Activated naive CD8-positive, alpha-beta T cell treated with anti-CD3 and anti-CD28 coated beads, Interleukin-2, amount 50 U/mL, for 16 hours (primary cell): Measurements from ENCODE around the gene FBXW10.
"Not testable (repeated sequence)": the region's sequence is repeated elsewhere in the genome, so short reads cannot be mapped to it uniquely, and the experiment has no call there.

Source experiments
- DNase-seq: peaks from one replicate; pipeline ENCODE4 v3.0.0-alpha.2; 2020; ENCODE audit warnings: low read depth, low spot score

The FBXW10 gene

DNA sequence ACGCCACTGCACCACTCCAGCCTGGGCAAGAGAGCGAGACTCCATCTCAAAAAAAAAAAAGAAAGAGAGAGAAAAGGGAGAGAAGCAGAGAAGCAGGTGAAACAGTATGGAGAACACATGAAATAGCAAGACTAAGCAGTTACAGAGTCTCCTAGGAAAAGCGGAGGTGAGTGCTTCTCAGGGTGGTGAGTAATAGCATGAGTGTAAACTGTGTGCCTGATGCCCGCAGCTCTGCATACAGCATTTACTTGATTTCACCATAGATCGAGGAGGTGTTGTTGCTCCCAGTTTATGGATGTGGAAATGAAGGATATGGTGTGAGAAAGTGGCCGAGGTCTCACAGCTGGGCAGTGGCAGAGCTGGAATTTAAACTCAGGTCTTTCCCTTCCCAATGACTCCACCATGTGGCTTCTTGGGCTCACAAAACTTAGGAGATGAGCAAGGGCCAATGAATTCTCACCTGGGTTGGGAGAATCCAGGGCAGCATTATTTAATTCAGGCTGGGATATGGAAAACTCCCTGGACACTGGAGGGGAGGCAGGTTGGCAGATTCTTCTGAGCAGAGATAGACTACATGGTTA is 10.1 kb downstream of the FBXW10 start:
- not testable (repeated sequence) for DNase-seq

DNA sequence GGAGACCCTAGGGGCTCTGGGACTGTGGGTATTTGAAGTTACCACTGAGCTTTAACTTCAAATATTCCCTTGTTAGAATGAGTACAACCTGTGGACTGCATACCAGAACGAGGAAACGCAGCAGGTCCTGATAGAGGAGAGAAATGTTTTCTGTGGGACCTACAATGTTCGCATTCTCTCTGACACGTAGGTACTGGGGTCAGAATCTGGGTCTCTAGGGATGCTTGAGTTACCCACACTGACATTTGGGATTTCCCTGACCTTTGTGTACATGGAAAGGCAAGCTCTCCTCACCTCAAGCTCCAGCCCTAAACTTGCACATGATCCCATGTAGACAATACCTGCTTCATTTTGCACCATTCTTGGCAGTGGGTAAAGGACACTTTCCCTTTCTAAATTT is 12.1 kb downstream of the FBXW10 start:
- DNase-seq = not testable (repeated sequence)

DNA sequence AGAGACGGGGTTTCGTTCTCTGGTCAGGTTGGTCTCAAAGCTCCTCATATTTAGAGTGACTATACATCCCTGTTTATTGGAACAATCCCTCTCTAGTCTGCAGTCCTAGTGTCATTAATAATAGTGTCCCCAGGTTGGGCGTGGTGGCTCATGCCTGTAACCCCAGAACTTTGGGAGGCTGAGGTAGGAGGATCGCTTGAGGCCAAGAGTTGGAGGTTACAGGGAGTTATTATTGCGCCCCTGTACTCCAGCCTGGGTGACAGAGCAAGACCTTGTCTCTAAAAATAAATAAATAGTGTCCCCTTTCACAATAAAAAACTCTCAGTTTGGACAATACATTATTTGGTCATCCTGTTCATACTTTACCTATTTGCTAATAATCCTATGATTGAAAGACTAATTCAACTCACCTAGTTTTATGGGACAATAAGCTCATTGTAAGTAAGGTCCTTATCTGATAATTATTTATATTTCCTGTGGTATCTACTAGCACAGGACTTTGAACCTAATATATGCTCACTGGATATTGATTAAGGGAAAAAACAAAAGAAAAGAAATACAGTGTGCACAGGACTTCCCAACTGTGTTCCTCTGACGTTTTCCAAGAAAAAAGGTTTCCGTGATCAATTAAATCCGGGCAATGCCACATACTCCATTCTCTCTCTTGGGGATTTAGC is 13.7 kb downstream of the FBXW10 start:
- not testable (repeated sequence) for DNase-seq

DNA sequence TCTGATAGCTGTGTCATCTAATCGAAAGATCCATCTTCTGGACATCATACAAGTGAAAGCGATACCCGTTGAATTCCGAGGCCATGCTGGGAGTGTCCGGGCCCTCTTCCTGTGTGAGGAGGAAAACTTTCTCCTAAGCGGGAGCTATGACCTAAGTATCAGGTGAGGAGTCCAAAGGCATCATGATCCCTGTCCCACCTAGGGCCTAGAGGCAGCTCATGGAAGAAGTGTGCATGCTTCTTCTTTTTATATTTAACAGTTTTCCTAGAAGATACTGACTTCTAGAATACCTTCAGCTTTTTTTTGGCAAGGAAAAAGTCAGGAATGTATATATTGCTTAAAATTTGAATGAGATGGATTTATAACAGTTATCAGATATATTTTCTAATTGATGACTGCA is 14.5 kb downstream of the FBXW10 start:
- not testable (repeated sequence) for DNase-seq

DNA sequence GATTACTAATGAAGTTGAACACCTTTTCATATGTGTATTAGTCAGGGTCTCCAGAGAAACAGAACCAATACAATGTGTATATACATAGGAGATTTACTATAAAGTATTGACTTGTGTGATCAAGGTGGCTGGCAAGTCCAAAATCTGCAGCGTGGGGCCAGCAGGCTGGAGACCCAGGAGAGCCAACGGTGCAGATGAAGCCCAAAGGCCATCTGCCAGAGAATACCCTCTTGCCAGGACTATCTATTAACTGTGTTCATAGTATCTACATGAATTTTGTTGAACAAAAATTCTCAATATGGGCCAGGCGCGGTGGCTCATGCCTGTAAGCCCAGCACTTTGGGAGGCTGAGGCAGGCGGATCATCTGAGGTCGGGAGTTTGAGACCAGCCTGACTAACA is 16.4 kb downstream of the FBXW10 start:
- not testable (repeated sequence) for DNase-seq

DNA sequence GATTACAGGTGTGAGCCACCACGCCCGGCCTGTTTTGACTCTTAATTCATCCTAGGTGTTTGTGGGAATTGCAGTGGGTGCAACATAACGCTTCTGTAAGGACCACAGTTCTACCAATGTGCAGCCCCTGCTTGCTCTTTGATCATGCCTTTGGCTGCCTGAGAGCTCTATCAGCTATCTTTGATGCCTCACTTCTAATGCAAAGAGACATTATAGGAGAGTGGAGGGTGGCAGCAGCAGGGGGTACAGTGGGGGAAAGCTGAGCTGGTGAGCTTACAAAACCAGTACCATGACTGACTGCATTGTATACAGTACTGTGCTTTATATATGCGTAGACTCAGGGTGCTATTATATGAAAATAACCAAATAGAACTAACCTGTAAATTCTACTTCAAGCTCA is 26.7 kb downstream of the FBXW10 start:
- DNase-seq = not testable (repeated sequence)

DNA sequence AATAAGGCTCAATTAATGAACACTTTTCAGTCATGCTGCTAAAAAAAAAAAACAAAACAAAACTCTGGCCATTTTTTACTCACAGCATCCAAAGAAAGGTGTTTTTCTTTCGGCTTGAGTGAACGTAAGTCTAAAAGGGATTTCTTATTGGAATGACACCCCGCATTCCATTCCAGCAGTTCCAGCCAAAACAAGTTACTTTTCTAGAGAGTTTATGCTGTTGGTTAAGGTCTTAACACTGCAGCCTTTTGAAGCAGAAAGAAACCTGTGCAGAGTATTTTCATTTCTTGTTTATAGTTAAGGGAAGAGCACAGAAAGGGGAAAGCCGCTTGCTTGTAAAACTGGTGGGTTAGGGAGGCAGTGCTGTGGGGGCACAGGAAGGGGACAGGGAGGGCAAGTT is 27.2 kb downstream of the FBXW10 start:
- DNase-seq = not testable (repeated sequence)

DNA sequence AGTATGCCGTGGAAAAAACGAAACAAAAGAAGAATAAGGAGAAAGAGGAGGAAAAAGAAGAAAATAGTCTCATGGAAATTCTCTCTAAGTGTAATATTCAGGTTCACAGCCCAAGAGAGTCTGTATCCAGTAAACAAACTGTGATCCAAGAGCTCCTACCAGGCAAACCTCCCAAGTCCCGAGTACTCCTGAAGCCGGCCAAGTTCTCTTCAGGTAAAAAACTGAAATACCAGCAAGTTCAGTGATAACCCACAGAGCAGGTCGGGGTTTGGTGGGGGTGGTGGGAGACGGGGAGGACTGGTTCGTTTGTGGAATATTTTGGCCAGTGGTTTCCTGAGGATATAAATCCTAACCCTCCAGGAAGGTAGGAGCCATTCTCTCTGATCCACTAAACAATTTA is 28.6 kb downstream of the FBXW10 start:
- no peak for DNase-seq

DNA sequence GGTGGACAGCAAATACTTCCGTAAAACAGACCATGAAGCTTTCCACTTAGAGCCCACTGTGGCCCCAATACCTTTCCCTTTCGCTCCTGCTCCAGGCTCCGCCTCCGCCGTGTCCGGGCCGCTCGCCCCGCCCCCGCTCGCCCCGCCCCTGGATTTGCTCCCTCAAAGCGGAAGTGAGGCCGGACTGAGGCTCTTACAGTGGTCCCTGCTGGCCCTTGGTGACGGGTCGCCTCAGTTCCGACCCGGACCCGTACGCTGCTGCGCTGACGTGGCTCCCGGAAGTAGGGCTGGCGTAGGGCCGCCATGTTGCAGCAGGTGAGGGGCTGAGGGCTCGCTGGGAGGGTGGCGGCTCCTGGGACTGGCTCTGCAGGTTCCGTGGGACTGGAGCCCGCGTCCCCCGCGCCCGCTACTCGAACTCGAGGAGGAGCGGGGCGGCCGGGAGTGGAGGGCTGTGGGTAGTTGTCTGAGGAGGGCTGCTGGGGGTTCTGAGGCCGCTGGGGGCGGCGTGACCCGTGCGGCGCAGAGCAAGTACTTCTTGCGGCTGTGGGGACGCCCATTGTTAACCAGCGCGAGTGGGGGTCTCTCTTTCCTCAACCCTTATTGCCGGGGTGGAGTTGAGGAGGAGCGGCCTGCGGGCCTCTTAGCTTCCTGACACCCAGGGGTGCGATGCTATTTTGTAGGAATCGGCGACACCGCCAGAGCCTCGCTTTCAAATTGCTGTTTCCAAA is 37.3 kb downstream of the FBXW10 start, which contains the start of gene TVP23B:
TSS of gene TVP23B (plus strand) at position 193 of the 728 bp plus-strand sequence. CDS start at position 304, 111 bp downstream.
- peak; percentile 96 for DNase-seq

DNA sequence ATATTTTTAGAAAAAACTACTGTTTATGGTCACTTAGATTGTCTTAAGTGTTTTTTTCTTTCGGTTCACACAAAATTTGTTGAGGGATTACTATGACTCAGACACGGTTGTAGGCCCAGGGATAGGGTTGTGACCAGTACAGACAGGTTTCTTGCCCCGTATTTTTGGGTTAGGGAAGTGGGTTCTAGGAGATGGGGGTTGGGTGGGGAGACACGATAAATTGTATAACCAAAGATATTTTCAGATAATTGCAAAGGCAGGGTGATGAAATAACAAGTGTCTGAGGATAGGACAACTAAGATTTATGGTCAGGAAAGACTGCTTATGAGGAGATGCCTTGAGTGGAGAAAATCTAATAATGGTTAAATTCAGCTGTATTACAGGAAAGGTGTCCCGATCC is 38.0 kb downstream of the FBXW10 start:
- not testable (repeated sequence) for DNase-seq

DNA sequence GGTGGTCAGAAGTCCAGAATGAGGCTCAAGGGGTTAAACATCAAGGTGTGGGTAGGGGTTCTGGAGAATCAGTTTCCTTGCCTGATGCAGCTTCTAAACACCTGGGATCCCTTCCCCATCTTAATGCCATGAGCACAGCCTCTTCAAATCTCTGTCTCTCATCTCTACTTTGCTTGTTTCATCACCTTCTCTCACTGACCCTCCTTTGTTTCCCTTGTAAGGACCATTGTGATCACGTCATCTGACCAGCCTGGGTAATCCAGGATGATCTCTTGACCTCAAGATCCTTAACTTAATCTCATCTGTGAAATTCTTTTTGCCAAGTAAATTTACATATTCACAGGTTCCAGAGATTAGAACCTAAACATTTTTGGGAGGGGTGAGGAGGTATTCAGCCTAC is 42.1 kb downstream of the FBXW10 start:
- DNase-seq = not testable (repeated sequence)

DNA sequence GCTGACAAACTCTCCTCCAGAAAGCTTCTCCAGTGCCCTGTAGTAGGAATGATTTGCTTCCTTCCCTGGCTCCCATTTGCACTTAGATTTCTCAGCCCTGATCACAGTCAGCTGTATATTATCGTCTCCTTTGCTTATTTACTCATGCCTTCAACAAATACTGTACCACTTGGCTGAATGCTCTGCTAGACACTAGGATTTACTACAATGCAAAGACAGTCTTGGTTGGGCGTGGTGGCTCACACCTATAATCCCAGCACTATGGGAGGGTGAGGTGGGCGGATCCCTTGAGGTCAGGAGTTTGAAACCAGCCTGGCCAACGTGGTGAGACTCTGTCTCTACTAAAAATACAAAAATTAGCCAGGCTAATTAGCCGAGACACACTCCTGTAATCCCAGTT is 43.0 kb downstream of the FBXW10 start:
- DNase-seq = not testable (repeated sequence)

DNA sequence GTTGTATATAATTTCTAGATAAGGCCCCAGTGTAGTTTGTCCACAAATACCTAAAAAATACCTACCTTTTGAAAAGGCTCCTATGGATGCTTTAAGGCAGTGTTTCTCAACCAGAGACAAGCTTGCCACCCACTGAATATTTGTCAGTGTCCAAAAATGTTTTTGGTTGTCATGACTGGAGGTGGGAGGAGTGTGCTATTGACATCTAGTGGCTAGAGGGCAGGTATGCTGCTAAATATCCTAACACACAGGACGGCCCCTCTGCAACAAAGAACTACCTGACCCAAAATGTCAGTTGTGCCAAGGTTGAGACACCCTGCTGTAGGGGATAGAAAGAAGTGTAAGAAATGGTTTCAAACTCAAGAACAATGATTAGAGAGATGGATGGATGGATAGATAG is 47.5 kb downstream of the FBXW10 start:
- DNase-seq = not testable (repeated sequence)

DNA sequence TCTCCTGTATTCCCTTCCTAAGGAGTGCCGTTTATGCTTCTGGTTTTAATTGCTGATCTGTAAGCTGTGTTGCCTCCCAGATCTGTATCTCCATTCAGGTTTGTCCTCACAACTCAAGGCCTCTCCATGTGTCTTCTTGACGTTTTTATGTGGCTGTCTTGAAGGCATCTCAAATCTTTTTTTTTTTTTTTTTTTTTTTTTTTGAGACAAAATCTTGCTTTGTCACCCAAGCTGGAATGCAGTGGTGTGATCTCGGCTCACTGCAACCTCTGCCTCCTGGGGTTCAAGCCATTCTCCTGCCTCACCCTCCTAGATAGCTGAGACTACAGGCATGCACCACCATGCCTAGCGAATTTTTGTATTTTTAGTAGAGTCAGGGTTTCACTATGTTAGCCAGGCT is 51.0 kb downstream of the FBXW10 start:
- DNase-seq = not testable (repeated sequence)

DNA sequence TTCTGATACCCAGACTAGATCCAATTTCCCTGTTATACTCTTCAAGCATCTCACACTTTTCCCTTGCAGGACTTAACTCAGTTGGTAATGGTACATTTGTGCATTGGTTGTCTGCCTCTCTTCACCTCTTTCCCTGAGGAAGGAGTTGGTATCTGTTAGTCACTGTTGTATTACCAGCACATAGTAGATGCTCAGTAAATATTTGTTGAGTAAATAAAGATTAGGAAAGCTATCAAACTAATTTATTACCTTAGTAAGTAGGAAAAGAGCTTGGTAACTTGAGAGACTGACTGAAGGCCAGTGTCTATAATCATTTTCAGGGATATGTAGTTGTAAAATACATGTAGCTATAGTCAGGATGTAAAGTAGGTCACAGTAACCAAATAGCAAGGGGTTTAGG is 53.0 kb downstream of the FBXW10 start:
- DNase-seq = not testable (repeated sequence)

DNA sequence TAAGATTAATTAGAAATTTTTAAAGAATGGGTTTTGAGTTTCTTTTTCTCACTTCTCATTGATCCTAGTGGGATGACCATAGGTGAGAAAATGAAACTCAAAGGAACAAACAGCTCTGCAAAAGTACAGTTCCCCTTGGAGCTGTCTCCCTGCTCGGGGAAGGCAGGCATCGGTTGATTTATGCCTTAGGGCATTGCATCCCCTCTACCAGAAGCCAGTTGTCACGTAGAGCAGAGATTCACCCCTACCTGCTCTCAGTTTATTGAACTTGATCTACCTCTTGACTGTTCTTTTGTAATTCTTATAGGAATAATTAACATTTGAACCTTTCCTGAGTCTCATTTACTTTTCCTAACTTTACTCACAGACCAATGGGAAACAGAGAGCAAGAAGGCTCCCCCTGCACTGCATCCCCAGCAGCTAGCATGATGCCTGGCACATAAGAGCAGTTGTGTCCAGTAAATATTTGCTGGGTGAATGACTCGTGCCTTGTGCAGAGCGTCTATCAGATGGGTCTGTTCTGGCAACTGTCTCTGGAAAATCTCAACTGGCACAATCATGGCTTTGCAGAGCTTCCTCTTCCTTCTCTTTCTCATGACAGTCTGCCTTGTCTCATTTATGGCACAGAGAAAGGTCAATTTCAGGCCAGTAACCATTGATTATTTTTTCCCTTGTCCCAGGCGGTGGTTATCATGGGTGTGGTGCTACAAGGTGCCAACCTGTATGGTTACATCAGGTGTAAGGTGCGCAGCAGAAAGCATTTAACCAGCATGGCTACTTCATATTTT is 59.8 kb downstream of the FBXW10 start:
- DNase-seq = not testable (repeated sequence)

DNA sequence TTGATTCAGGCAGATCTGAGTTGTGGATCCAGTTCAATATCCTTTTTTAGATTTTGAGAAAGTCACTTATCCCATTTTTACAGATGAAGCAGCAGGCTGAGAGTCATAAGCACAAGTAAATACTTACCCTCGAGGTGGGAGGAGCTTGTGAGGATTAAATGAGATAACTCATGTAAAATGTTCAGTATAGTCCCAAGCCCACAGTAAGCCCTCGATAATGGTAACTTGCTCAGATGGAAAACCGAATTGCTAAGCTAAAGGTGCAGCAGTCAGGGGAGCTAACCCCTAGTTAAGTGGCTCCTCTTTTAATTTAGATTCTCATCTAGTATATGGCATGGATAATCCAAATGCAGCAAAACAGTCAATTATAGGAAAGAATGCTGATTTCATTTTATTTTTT is 72.1 kb downstream of the FBXW10 start:
- not testable (repeated sequence) for DNase-seq

DNA sequence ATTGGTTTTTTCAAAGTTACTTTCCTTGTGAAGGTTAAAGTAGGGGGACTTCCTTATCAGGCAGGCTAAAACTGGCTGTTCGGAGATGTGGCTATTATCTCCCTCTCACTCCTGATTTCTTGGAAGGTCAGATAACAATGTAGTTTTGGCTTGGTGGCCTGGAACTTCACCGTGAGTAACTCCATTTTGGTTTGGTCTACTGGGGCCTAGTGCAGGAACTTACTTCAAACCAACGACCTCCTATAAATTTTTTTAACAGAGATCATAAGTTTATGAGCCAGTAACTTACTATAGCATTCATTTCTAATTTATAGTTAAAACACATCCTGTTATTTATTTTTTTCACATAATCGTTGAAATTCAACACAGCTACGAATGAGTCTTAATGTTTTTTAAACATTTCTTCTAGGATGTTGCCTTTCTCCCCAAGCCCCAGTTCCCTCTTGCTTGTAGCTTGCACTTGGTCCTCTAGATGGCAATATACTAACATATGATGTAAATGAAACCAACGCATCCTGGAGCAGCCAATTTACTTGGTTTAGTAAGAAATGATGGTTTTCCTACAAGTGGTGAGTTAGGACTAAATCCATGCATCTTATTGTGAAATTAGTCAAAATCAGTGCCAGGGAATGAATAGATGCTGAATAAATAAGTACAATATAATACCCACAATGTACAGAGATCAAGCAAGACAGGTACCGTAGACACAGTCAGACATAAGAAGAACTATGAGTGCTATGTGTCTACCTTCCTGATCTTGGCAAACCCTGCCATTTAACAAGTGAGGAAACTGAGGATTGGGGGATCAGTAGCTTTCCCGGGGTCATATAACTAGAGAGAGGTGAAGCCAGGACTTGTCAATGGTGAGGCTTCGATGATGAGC is 72.9 kb downstream of the FBXW10 start:
- not testable (repeated sequence) for DNase-seq

DNA sequence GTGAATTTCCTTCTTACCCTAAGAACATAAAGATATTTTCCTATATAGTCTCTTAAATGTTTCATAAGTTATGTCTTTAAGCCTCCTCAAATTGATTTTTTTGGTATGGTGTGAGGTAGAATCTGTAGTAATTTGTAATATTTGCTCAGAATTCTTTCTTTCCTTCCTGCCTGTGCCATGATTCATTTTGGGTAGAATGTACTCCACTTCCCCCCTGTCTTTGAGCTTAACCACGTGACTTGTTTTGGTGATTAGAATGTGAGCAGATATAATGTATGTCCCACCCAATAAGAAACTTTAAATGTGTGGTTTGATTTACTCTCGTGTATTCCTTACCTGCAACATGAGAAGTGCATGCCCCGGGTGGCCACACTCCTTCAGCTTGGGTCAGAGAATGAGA is 77.6 kb downstream of the FBXW10 start:
- DNase-seq = not testable (repeated sequence)

DNA sequence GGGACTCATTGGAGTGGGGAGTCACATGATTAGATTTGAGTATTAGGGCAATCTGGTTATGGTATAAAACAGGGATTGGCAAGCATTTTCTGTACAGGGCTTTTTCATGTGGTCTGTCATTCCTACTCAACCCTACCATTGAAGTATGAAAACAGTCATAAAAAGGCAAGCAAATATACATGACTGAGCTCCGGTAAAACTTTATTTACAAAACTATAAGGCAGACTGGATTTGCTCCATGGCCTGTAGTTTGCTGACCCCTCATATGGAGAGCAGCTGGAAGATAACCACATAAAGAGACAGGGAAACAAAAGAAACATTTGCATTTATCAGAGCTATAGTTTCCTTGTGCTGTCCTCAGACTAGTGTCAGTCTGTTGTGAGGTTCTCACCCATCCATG is 83.8 kb downstream of the FBXW10 start:
- not testable (repeated sequence) for DNase-seq
